ENCODE measurements around the gene MORN1. TPM values are rescaled to one million over a fixed set of nuclear protein-coding genes. Genes with fewer than 3 reads are reported as not detected.

The MORN1 gene
- total RNA-seq, 1 donor from 2014 or later = 9.0 TPM

- ATAC-seq = no peak
- H3K9me3 ChIP-seq = no peaks in the 10 kb centered on the region
- H3K4me3 ChIP-seq = no peak overlapping the region
- peak; percentile 52 for DNase-seq
- H3K4me1 ChIP-seq = no peaks in the 10 kb centered on the region
- no peak overlapping the region for H3K27ac ChIP-seq
- TF ChIP-seq CTCF (IDR thresholded peaks at IDR 0.05) = no peak
- H3K27me3 ChIP-seq = no peaks in the 10 kb centered on the region
- H3K36me3 ChIP-seq = no peaks in the 10 kb centered on the region
- intact Hi-C loops (cut with DNase I) = no loop called here
Measured at GRCh38 chr1:2344744-2345296, 46.5 kb downstream of the MORN1 start.

GRCh38 chr1:2344121-2344681, 47.2 kb downstream of the MORN1 start:
- Histone ChIP-seq H3K9me3 (no peaks in the 10 kb centered on the region), H3K27ac (no peak overlapping the region), H3K36me3 (no peaks in the 10 kb centered on the region), H3K4me3 (no peak overlapping the region), H3K4me1 (no peaks in the 10 kb centered on the region), H3K27me3 (no peaks in the 10 kb centered on the region)
- ATAC-seq (no peak), DNase-seq (no peak)
- intact Hi-C loops (cut with DNase I) = no loop called here
- TF ChIP-seq CTCF (IDR thresholded peaks at IDR 0.05) = no peak

- no peaks in the 10 kb centered on the region for H3K9me3 ChIP-seq
Measured at GRCh38 chr1:2343023-2343935, 48.1 kb downstream of the MORN1 start.

GRCh38 chr1:2342384-2343022, 48.9 kb downstream of the MORN1 start:
- Histone ChIP-seq H3K4me3 (no peak overlapping the region), H3K27ac (no peak overlapping the region), H3K4me1 (no peaks in the 10 kb centered on the region), H3K36me3 (no peaks in the 10 kb centered on the region), H3K27me3 (no peaks in the 10 kb centered on the region), H3K9me3 (no peaks in the 10 kb centered on the region)
- ATAC-seq (no peak), DNase-seq (no peak)
- TF ChIP-seq CTCF (IDR thresholded peaks at IDR 0.05) = no peak
- intact Hi-C loops (cut with DNase I) = no loop called here

More at GRCh38 chr1:2343023-2343935, 48.1 kb downstream of the MORN1 start:
- intact Hi-C loops (cut with DNase I) = no loop called here
- no peak for TF ChIP-seq CTCF (IDR thresholded peaks at IDR 0.05)
- DNase-seq (no peak), ATAC-seq (no peak)
- Histone ChIP-seq H3K27me3 (no peaks in the 10 kb centered on the region), H3K27ac (no peak overlapping the region), H3K36me3 (no peaks in the 10 kb centered on the region), H3K4me3 (no peak overlapping the region), H3K4me1 (no peaks in the 10 kb centered on the region)

GRCh38 chr1:2341706-2342383, 49.5 kb downstream of the MORN1 start:
- ATAC-seq (no peak), DNase-seq (no peak)
- TF ChIP-seq CTCF (IDR thresholded peaks at IDR 0.05) = no peak
- H3K36me3 ChIP-seq = no peaks in the 10 kb centered on the region
- H3K27me3 ChIP-seq = no peaks in the 10 kb centered on the region
- no peaks in the 10 kb centered on the region for H3K4me1 ChIP-seq
- no peak overlapping the region for H3K27ac ChIP-seq
- intact Hi-C loops (cut with DNase I) = no loop called here
- H3K4me3 ChIP-seq = no peak overlapping the region
- H3K9me3 ChIP-seq = no peaks in the 10 kb centered on the region

All from upper lobe of right lung (tissue), 1 donor.